ENCODE measurements around the gene RNF126.

RNF126 gene

GRCh38 chr19:661427-662196 lies 1.4 kb downstream of the RNF126 start:
- DNase-seq = peak; percentile 31 to 44

- DNase-seq = no peak
Observed at GRCh38 chr19:660793-661426, 2.1 kb downstream of the RNF126 start.

GRCh38 chr19:658916-659839 lies 3.8 kb downstream of the RNF126 start:
- DNase-seq = no peak

- DNase-seq = no peak
Observed at GRCh38 chr19:658059-658839, 4.8 kb downstream of the RNF126 start.

- no peak for DNase-seq
Observed at GRCh38 chr19:657611-658010, 5.4 kb downstream of the RNF126 start.

GRCh38 chr19:656751-657559 lies 6.1 kb downstream of the RNF126 start:
- no peak for DNase-seq

GRCh38 chr19:655691-656090 lies 7.3 kb downstream of the RNF126 start:
- no peak for DNase-seq

GRCh38 chr19:653425-653824 lies 9.6 kb downstream of the RNF126 start:
- no peak for DNase-seq

- no peak for DNase-seq
Observed at GRCh38 chr19:652467-653389, 10.3 kb downstream of the RNF126 start.

- DNase-seq = no peak
Observed at GRCh38 chr19:651991-652390, 11.0 kb downstream of the RNF126 start.

GRCh38 chr19:651114-651818 lies 11.7 kb downstream of the RNF126 start:
- no peak for DNase-seq

- DNase-seq = no peak
Observed at GRCh38 chr19:650121-650520, 12.9 kb downstream of the RNF126 start.

- no peak for DNase-seq
Observed at GRCh38 chr19:648904-649801, 13.9 kb downstream of the RNF126 start.

- DNase-seq = no peak
Observed at GRCh38 chr19:648305-648704, 14.7 kb downstream of the RNF126 start.

GRCh38 chr19:647566-648284 lies 15.3 kb downstream of the RNF126 start:
- no peak for DNase-seq

GRCh38 chr19:646779-647565 lies 16.0 kb downstream of the RNF126 start:
- DNase-seq = no peak

All from AML-193 (cell line).